Renal cortical epithelial cell (primary cell): ENCODE measurements around the gene PIGZ. TPM values are rescaled to one million over a fixed set of nuclear protein-coding genes. Genes with fewer than 3 reads are reported as not detected.
A peak's percentile ranks its signal among the peaks of the same experiment; 100 is the strongest.

Experiments used
- DNase-seq: peaks from one replicate; pipeline ENCODE4 v3.0.0-alpha.2; 2011; ENCODE audit warnings: low read depth
- total RNA-seq: library from RNA; depleted of rRNA; stranded (reverse); fragments of >200 nt; gene quantifications from 2 replicates; pipeline ENCODE4 v1.2.3, GENCODE V29; 2014

Gene PIGZ
- total RNA-seq, 1 donor from 2014 or later, result 3.0 TPM

DNA sequence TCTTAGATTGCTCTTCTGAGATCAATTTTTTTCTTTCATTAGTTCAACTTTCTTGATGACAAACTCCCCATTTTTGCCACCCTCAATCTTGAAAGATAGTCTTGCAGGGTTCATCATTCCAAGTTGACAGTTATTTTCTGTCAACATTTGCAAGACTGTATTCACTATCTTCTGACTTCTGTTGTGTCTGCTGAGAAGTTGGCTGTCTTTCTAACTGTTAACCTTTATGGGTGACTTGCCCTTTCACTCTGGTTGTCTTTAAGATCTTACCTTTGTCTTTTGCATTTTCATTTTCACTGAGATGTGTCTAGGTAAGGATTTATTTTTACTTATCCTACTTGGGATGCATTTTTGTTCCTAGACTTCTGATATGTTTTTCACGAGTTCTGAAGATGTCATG, 14.6 kb upstream of the PIGZ start:
- no peak for DNase-seq

DNA sequence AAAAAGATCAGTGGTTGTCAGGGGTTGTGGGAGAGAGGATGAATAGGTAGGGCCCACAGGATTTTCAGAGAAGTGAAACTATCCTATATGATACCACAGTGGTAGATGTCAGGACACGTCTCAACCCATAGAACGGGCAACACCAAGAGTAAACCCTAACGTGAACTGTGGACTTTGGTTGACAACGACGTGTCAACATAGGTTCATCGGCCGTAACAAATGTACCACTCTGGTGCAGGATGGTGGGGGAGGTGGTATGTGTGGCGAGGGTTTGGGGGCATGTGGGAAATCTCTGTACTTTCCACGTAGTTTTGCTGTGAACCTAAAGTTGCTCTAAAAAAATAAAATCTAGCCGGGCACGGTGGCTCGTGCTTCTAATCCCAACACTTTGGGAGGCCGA, 13.0 kb upstream of the PIGZ start:
- no peak for DNase-seq

DNA sequence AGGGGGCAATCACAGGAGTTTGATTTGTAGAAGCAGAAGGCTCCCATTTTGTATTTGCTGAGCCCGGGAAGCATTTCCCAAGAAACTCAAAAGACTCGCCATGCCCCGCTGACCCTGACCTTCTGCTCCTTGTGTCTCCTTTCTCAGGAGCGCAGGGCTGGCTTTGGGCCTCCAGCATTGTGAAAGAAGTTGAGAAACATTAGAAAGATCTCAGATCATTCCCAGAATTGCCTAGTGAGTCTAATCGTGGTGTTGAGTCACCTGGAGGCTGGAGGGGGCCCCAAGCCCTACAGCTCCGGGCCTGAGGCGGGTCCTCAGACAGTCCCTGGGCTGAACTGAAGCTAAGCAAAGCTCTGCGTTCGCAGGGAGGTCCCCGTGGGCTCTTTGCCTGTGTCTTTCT, 10.9 kb upstream of the PIGZ start:
- DNase-seq, result peak; percentile 91

DNA sequence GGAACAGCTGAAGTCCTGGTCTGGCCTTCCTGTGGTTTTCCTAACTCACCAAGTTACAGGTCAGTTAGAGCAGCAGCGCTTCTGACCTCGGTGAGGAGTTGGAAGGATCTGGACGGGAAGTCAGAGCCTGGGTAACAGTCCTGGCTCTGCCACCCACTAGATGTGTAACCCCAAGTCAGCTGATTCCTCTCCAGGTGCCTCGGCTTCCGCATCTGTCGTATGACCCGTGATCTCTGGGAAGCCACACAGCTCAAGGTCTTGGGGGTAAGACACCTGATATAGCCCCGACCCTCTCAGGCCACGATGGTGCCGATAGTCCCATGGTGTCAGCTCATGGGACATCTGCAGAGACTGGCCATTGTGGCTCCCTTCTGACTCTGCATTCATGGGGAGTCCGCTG, 8.3 kb upstream of the PIGZ start:
- DNase-seq, result no peak

DNA sequence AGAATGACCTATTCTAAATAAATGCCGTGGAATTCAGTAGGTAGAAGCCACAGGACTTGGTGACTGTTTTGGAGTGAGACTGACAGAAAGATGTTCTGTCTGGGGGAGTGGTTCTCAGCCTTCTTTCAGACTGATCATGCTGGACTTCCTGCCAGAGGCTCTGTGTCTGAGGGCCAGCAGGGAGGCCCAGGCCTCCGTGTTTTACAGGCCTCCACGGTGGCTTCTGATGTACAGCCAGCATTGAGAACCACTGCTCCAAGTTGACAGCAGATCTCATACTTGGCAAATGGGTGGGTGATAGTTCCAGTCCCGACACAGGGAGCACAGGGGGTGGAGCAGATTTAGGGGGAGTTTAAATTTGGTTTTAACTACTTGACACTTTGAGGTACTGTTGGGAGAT, 6.7 kb upstream of the PIGZ start:
- no peak for DNase-seq

DNA sequence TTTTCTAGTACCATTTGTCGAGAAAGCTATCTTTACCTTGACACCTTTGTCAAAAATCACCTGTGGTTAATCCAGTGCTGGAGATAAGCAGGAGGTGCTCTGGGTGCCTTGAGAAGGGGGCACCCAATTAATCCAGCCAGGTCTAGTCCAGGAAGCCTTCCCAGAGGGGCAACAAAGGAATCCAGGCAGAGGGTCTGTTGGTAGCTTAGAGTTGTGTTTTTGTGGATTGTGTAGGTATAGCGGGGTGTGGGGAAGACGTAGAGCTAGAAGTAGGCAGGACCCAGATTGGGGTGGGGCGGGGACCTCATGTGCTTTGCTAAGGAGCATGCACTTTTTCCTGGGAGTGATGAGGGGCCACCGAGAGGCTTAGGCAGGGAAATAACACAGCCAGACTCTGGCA, 6.0 kb upstream of the PIGZ start:
- DNase-seq, result no peak

DNA sequence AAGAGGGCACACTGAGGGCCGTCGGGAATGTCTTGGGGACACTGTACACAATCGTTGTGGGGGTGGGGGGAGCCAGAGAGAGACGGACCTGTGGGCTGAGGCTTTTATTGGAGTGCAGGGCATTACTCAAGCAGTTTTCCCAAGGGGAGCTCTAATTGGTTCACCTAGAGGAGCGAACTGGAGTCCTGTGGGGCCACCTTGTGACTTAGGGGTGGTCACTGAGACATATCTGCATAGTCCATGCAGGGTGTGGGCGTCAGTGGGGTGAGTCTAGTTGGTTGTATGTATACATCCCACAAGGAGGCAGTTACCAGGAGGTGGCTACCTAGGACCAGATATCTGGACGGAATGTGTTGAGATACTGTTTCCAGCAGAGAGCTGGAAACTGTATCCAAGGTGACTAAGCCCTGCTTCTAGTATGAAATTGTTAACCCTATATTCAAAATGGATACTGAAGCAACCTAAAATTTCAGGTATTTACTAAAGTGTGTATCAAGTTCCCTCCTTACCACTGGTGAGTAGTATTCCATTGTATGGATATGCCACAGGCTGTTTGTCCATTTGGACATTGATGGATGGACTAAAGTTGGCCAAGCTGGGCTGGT, 2.6 kb upstream of the PIGZ start:
- no peak for DNase-seq

DNA sequence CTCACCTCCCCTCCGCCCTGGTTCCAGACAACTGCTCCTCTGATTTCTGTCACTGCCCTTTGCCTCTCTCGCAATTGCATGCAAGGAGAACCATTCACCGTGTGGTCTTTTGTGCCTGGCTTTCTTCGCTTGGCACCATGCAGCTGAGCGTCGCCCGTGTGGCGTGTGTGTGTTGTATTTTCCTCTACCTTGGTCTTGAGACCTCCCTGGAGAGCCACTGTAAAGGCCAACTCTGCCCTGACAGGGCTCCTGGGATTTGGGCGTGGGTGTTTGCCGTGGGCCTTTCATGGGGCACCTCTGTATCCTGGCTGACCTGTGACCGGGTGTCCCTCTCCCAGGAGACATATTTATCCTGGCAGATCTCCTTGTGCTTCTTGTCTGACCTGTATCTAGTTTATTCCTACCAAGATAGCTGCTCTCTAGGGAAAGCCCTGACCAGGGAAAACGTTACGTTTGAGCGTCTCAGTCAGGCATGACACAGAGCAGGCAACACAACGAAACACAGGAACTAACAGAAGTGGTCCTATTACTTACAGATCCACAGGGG, 2.0 kb upstream of the PIGZ start:
- no peak for DNase-seq

DNA sequence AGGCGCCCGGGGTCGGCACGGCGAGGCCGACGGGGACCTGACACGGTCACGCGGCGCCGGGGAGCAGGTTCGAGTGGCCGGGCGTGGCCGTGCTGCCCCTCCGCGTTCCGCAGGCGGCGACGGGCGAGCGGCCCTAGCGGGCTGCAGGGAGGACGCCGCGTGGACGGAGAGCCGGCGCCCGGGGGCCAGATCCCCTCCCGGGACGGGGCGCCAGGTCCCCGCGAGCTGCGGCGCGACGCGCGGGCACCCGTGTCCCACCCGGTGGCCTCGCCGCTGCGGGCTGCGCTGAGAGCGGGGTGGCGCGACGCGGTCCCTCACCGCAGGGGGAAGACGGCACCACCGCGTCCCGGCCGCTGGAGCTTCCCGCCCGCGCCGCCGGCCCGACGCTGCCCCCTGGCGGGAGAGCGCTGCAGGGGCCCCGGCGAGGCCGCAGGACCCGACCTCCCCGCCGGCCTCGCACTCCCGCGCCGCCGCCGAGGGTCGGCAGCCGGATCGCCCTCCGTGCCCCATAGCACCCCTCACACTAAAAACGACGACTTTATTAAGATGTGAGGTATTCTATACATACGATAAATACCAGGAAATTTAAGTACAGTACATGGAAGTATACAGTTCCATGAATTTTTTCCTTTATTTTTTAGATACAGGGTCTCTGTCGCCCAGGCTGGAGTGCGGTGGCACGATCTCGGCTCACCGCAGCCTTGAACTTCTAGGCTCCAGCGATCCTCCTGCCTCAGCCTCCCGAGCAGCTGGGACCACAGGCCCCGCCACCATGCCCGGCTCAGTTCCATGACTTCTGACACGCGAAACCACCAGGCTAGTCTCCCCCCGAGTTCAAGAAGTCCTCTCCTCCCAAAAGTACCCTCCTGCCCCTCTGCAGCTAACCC, 1.3 kb upstream of the PIGZ start:
- DNase-seq, result no peak

DNA sequence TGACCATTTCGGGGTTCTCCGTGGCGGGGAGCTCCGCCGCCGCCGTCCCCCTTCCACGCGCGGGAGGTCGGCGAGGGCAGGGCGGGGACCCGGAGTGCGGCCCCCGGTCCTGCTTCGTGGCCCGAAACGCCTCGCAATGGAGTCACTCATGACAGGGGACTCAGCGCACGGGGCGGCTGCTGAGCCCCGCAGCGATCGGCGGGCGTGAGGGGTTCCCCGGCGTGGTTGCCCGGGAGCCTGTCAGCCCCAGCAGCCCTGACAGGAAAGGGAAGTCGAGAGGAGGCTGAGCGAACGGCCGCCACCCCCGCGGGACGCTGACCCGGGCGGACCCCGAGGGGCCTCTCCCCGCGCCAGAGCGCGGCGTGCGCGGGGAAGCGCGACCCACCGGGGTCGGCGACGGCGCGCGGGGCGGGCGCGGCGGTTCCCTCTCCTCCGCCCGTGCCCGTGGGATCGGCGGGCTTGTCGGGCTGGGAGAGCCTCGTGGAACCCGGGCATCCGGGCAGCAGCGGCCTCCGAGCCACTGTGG, 564 bp upstream of the PIGZ start:
- no peak for DNase-seq

DNA sequence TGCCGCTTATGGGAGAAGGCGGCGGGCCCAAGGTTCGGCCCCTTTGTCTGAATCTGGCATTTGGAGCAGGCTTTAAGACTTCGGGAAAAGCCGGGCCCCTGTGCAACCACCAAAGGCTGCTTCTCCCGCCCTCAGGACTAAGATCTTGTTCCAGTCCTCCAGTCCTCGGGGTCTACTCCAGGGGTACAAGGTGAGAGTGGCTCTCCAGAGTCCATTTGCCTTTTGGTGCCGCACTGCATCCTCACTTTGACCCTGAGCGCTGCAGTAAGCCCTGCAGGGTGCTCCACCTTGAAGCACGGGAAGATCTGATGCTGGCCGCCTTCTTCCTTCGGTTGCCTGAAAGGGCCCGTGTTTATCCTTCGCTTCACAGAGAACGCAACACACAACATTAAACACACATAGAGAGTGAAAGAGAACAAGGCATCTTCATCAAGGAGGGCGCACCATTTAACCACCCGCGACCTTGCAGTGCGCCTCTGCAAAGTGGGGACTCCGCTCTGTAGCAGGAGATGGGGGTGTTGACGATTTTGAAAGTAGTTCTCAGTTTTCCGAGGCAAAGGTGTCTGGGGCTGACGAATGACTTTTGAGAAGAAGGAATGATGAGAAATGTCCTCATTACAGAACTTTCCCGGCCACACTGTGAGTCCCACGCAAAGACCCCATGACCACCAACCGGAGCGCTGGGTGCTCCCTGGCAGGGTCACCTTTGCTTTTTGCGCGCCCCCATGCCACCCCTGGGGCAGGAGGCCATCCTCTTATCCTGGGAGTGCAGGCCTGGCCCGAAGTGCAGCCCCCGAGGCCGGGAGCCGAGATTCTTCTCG, 1.0 kb downstream of the PIGZ start:
- no peak for DNase-seq

DNA sequence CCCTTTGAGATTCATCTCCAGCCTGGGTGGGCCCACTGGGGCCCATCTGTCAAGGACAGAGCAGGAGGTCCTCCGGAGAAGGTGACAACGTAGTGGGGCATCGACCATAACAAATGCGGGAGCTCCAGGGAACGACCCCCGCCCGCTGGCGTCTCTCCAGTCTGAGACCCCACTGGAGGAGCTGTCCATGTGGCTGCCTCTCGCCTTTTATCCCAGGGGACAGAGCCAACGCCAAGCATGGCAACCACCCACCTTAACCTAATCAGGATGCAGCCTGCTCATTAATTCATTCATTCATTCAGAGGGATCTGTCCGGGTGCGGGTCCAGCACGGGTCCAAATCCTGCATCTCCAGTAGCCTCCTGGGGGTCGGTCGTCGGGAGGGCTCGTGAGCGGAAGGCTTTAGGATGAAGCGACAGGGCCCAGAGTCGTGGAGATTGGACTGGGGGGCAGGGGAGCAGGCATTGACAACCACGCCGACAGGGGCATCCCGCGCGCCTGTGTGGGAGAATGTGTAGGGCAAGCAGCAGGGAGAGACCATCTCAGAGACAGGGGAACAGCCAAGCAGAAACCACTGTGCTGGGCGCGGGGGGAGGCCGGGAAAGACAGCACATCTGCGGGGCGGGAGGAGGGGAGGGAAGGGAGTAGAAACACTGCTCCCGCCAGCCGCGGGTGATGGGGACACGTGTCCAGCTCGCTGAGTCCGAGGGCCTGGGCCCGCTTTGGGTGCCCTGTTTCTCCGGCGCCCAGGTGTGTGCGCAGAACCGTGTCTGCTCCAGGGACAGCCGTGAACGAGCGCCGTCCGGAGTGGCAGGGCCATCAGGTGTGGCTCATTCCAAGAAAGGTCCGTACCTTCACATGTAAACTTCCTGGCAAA, 1.9 kb downstream of the PIGZ start:
- no peak for DNase-seq

DNA sequence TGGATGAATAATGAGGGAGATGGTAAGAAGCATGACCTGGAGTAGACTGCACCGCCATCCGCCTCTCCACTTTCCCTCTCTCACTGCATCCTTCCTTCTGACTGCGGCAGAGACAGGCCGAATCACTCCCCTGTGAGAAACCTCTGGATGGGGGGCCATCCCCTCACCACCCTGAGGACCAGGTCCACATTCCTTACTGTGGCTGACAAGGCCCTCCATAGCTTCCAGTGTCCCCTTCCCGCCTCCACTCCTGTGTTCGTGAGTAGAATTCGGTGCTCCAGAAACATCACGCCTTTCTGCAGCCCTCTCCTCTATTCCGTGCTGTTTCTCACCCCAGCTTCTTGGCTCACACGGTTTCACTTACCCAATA, 2.8 kb downstream of the PIGZ start:
- DNase-seq, result no peak

DNA sequence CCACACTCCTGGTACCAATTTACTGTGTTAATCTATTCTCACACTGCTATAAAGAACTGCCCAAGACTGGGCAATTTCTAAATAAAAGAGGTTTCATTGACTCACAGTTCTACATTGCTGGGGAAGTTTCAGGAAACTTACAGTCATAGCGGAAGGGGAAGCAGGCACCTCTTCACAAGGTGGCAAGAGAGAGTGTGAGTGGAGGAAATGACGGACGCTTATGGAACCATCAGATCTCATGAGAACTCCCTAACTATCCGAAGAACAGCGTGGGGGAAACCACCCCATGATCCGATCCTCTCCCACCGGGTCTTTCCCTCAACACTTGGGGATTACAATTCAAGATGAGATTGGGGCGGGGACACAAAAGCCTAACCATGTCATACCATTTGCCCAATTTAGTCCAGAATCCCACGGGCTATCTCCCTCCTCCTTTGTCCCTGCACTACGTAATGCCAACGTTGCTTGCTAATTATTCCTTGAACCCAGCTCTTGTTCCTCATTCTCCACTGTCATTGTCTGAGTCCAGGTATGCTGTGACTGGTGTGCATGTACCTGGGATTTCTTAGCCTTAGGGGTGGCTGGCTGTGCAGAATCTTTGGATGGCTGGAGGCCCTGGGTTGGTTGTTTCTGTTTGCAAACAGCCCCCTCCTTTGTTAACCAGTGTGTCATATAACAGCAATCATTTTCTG, 3.4 kb downstream of the PIGZ start:
- no peak for DNase-seq

DNA sequence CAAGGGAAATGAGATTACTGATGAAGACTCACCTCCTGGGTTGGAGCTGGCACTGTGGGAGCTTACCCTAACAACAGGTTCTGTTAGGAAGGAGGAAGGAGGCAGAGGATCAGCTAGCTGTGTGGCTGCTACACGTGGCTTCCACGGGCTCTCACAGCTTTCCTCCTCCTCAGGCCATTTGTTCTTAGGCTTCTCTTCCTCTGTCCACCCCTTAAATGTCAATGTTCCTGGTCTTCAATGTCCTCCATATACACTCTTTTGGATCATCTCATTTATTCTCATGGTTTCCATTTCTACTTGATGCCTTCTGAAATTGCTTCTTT, 5.0 kb downstream of the PIGZ start:
- no peak for DNase-seq

DNA sequence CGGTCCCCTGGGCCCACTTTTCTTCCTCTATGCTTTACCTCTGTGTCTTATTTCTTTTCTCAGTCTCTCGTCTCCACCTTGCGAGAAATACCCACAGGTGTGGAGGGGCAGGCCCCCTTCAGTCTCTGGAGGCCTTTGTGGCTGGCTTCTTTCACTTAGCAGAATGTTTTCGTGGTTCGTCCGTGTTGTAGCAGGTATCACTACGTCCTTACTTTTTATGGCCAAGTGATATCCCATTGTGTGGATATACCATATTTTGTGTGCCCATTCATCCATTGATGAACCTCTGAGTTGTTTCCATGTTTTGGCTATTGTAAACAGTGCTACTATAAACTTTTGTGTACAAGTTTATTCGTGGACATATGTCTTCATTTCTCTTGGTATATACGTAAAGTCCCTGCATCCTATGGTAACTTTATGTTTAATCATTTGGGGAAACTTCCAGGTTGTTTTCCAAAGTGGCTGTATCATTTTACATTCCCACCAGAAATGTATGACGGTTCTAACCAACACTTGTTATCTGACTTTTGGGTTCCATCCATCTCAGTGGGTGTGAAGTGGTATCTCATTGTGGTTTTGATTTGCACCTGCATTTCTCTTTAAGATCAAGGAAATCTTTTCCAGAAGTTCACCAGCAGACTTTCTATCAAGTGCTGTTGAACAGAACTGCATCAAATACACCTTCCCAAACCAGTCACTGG, 5.6 kb downstream of the PIGZ start:
- DNase-seq, result no peak

DNA sequence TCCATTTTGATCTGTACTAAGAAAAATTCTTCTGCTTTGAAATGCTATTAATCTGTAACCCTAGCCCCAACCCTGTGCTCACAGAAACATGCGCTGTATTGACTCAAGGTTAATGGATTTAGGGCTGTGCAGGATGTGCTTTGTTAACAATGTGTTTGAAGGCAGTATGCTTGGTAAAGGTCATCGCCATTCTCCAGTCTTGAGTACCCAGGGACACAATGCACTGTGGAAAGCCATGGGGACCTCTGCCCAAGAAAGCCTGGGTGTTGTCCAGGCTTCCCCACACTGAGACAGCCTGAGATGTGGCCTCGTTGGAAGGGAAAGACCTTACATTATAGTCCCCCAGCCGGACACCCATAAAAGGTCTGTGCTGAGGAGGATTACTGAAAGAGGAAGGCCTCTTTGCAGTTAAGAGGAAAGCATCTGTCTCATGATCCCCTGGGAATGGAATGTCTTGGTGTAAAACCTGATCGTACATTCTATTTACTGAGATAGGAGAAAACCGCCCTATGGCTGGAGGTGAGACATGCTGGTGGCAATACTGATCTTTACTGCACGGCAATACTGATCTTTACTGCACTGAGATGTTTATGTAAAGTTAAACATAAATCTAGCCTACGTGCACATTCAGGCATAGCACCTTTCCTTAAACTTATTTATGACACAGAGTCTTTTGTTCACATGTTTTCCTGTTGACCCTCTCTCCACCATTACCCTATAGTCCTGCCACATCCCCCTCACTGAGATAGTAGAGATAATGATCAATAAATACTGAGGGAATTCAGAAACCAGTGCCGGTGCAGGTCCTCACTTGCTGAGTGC, 6.3 kb downstream of the PIGZ start:
- no peak for DNase-seq

DNA sequence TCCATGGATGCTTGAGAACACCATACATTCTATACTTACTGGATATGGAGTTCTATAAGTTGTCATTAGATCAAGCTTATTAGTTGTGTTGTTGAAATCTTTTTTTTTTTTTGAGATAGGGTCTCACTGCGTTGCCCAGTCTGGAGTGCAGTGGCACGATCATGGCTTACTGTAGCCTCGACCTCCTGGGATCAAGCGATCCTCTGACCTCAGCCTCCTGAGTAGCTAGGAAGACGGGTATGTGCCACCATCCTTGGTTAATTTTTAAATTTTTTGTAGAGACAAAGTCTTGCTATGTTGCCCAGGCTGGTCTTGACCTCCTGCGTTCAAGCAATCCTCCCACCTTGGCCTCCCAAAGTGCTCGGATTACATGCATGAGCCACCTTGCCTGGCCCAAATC, 13.8 kb downstream of the PIGZ start:
- no peak for DNase-seq

DNA sequence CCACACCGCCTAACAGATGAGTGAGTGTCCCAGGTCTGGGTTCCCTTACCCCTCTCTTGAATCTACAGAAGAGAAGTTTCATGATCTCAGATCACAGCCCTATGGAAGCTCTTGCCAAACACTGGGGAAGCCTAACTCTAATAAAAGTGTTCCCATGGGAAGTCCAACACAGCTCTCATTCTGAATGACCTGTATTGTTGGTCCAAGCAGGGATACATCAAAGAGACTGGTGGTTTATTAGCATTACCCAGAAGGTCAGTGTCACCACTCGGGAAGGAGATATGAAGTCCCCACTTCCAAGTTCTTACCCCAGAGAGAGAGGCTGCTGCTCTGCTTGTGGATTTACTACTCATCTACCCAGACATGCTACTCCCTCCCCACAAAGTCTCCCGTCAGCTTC, 17.3 kb downstream of the PIGZ start:
- no peak for DNase-seq
